Thyroid gland (tissue), 4 donors: ENCODE measurements around the gene ZNF398.

Source experiments
- POLR2A ChIP-seq, 2 donors: fragments of 450-650 bp; IDR thresholded peaks; one replicate each; pipeline ENCODE4 v1.6.1; 2017; ENCODE audit warnings: antibody characterized with exemption in 2 of 2, mild to moderate bottlenecking in 2 of 2, moderate library complexity in 1 of 2
- TF ChIP-seq, protein P1 (sequence below), 6 experiments: fragments of 200-600 bp in 3 of 6; fragments of 450-650 bp in 3 of 6; sonication (generic) in 3 of 6; IDR thresholded peaks; one replicate each; pipeline ENCODE4 v1.5.1; 2016 to 2019; ENCODE audit warnings: antibody characterized with exemption in 6 of 6, mild to moderate bottlenecking in 2 of 6, inconsistent platforms in 1 of 6, moderate library complexity in 1 of 6

DNA sequence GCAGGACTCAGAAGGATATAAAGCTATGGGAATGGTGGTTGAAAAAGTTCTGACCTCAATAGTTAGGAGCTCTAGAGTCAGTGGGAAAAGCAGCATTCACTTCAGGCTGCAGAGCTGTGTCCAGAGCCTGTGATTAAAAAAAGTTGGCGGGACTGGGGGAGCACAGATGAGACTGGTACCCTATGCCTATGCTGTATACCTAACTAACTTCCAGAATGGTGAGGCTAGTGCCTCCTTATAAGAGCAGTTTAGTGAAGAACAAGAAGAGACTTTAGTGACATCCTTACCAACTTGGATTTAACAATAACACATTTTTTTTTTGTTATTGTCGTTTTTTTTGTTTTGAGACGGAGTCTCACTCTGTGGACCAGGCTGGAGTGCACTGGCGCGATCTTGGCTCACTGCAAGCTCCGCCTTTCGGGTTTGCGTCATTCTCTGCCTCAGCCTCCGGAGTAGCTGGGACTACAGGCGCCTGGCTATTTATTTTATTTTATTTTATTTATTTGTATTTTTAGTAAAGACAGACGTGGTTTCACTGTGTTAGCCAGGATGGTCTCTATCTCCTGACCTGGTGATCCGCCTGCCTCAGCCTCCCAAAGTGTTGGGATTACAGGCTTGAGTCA, 41.5 kb downstream of the ZNF398 start:
- TF ChIP-seq, protein P1, sequence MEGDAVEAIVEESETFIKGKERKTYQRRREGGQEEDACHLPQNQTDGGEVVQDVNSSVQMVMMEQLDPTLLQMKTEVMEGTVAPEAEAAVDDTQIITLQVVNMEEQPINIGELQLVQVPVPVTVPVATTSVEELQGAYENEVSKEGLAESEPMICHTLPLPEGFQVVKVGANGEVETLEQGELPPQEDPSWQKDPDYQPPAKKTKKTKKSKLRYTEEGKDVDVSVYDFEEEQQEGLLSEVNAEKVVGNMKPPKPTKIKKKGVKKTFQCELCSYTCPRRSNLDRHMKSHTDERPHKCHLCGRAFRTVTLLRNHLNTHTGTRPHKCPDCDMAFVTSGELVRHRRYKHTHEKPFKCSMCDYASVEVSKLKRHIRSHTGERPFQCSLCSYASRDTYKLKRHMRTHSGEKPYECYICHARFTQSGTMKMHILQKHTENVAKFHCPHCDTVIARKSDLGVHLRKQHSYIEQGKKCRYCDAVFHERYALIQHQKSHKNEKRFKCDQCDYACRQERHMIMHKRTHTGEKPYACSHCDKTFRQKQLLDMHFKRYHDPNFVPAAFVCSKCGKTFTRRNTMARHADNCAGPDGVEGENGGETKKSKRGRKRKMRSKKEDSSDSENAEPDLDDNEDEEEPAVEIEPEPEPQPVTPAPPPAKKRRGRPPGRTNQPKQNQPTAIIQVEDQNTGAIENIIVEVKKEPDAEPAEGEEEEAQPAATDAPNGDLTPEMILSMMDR (IDR thresholded peaks at IDR 0.05): no peak
- TF ChIP-seq POLR2A (IDR thresholded peaks at IDR 0.05): no peak
